Measurements from ENCODE around the gene DNAH12. TPM values are rescaled to one million over a fixed set of nuclear protein-coding genes. Genes with fewer than 3 reads are reported as not detected.

Gene DNAH12
- total RNA-seq, 1 experiment from 2014 or later = not detected

DNA sequence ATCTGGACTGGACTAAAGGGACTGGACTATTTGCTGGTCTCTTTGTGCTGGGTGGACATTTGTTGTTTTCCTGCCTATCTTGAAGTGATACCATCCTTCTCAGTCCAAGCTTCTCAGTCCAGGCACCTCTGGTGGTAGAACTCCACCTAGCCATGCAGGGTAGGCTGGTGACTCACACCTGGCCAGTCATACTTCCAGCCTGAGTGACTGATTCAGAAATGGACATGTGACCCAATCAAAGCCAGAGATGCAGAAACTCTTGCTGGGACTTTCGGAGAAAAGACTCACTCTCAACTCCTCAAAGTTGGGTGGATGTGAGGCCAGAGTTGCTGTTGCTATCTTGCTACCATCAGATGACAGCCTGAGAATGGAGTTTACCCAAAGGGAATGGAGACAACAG lies 246.1 kb downstream of the DNAH12 start:
- no peak overlapping the region for H3K4me3 ChIP-seq (replicated peaks in 1 of 2; ENCODE audit: low read depth in 1 of 2, low read length in 2 of 2)
- H3K4me1 ChIP-seq (ENCODE audit: control insufficient read depth in 1 of 2, insufficient read depth in 2 of 2, low read length in 2 of 2) = peaks cover 4 to 12% of the 10 kb centered on the region in 2 experiments; a peak in 2 of 4 replicates
- no peak overlapping the region for H3K27ac ChIP-seq (ENCODE audit: low read depth, low read length)
- ATAC-seq = peak; percentile 100
- POLR2A ChIA-PET = no interaction called here
- H3K36me3 ChIP-seq (ENCODE audit: control insufficient read depth in 1 of 2, insufficient read depth in 2 of 2, low read length in 2 of 2) = no peaks in the 10 kb centered on the region
- H3K27me3 ChIP-seq (ENCODE audit: insufficient read depth, low read length) = no peaks in the 10 kb centered on the region
- peak overlapping the region; percentile 51 for H3K4me2 ChIP-seq (ENCODE audit: low read length)
- intact Hi-C loops (cut with micrococcal nuclease) = no loop called here
- peak; percentile 59 for DNase-seq (ENCODE audit: low read depth, low spot score)
- H3K9me2 ChIP-seq (ENCODE audit: insufficient read depth) = no peaks in the 10 kb centered on the region
- CTCF ChIA-PET = no interaction called here
- BruUV-seq (replicated peaks) = no TSS peak
- H3K9me3 ChIP-seq (ENCODE audit: control insufficient read depth in 1 of 2, insufficient read depth in 1 of 2, low read depth in 1 of 2, low read length in 2 of 2) = no peaks in the 10 kb centered on the region
- RAD21 ChIA-PET (ENCODE audit: low non-redundant PET in 1 of 2, low total read pairs in 2 of 2, uncharacterized antibody in 2 of 2, unreplicated experiment in 2 of 2) = no interaction called here
- no peaks in the 10 kb centered on the region for H3K79me2 ChIP-seq (ENCODE audit: insufficient read depth, low read length)
- no peak overlapping the region for H3K9ac ChIP-seq (ENCODE audit: low read length)
- TF ChIP-seq ZNF274 (IDR thresholded peaks at IDR 0.05; ENCODE audit: low read depth, low read length) (no peak), SP1 (IDR thresholded peaks at IDR 0.05; ENCODE audit: low read depth) (no peak), SRF (IDR thresholded peaks at IDR 0.05; ENCODE audit: low read depth) (peak; percentile 29; the same call in 1 of the 2 replicates), CTCF (IDR thresholded peaks at IDR 0.05 in 2 of 3, conservative IDR thresholded peaks at IDR 0.05 in 1 of 3; ENCODE audit: borderline replicate concordance in 1 of 3, insufficient read depth in 1 of 3, low read depth in 2 of 3, low read length in 2 of 3) (peak in 2 of 3 experiments; percentile 48 to 64; a peak in 4 of 6 replicates), FOSL1 (IDR thresholded peaks at IDR 0.05; ENCODE audit: low read depth) (peak; percentile 81), CEBPB (IDR thresholded peaks at IDR 0.05; ENCODE audit: low read depth) (0 out of 2 replicates have a peak, but pooled peaks have one; percentile 5), JUND (IDR thresholded peaks at IDR 0.05) (peak; percentile 80)
- TF ChIP-seq, protein P1, sequence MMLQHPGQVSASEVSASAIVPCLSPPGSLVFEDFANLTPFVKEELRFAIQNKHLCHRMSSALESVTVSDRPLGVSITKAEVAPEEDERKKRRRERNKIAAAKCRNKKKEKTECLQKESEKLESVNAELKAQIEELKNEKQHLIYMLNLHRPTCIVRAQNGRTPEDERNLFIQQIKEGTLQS (IDR thresholded peaks at IDR 0.05) = no peak
- H2AFZ ChIP-seq (ENCODE audit: low read depth, low read length, poor library complexity, severe bottlenecking) = peak overlapping the region; percentile 96
- no peaks in the 10 kb centered on the region for H4K20me1 ChIP-seq (ENCODE audit: insufficient read depth)

Measured in HCT116 (cell line).